A549 (cell line): ENCODE results near the gene PLAC8.

ENCODE experiments used
- BHLHE40 ChIP-seq: IDR thresholded peaks from 2 replicates; pipeline ENCODE4 v1.6.1; 2012; ENCODE audit warnings: low read depth, low read length, inconsistent platforms
- CTCF ChIP-seq: fragments of >200 bp; sonication (Bioruptor Twin); formaldehyde crosslinking; IDR thresholded peaks from 3 replicates; pipeline ENCODE4 v1.5.1; 2016
- EP300 ChIP-seq, 2 experiments: fragments of >200 bp; sonication (Bioruptor Twin); formaldehyde crosslinking; IDR thresholded peaks; 2 replicates in 1 of 2; 3 replicates in 1 of 2; pipeline ENCODE4 v1.6.1; 2016 to 2017
- ESRRA ChIP-seq: fragments of 150-350 bp; IDR thresholded peaks from 2 replicates; pipeline ENCODE4 v1.6.1; 2014; ENCODE audit warnings: mild to moderate bottlenecking, low read length, borderline replicate concordance
- JUNB ChIP-seq: fragments of >200 bp; sonication (Bioruptor Twin); formaldehyde crosslinking; IDR thresholded peaks from 2 replicates; pipeline ENCODE4 v1.6.1; 2016
- POLR2A ChIP-seq: IDR thresholded peaks from 2 replicates; pipeline ENCODE4 v1.6.1; 2012; ENCODE audit warnings: mild to moderate bottlenecking, low read length
- RARB ChIP-seq: fragments of 250-450 bp; sonication (Bioruptor Pico); IDR thresholded peaks from 2 replicates; pipeline ENCODE4 v1.8.0; 2021; ENCODE audit warnings: mild to moderate bottlenecking, moderate library complexity
- ZNF302 ChIP-seq: fragments of 250-450 bp; sonication (Bioruptor Pico); IDR thresholded peaks from 2 replicates; pipeline ENCODE4 v1.9.0; 2021; ENCODE audit warnings: inconsistent platforms, mild to moderate bottlenecking, moderate library complexity

GRCh38 chr4:83083925-83084475 is 30.5 kb downstream of the PLAC8 start:
- TF ChIP-seq ZNF302 (CRISPR knock-in tag) (no peak), CTCF (no peak), BHLHE40 (no peak), JUNB (no peak), POLR2A (no peak), RARB (CRISPR knock-in tag) (no peak), EP300 (IDR thresholded peaks at IDR 0.05) (no peak), ESRRA (no peak)
